A549 (cell line): ENCODE data around the gene SH3D21. TPM values are rescaled to one million over a fixed set of nuclear protein-coding genes. Genes with fewer than 3 reads are reported as not detected.

Experiments
- ATAC-seq, 2 experiments: fragments of 200-7000 bp in 1 of 2; fragments of >200 bp in 1 of 2; cut with Nextera tagmentation in 1 of 2; cut with Tn5 transposase in 1 of 2; 3 replicates each; pipeline versions ENCODE4 v1.8.0 to v1.9.1; 2018 to 2020; ENCODE audit warnings: mild to moderate bottlenecking in 1 of 2, moderate library complexity in 1 of 2
- CTCF ChIA-PET: fragments of 300-600 bp; sonication (Branson Sonifier 250); formaldehyde crosslinking; extraction: SDS; loops from one replicate; lab custom pipeline; 2021; ENCODE audit warnings: antibody characterized with exemption, inconsistent platforms; lab: Yijun Ruan, JAX
- POLR2A ChIA-PET: fragments of 350-600 bp; formaldehyde crosslinking; extraction: SDS; loops from one replicate; lab custom pipeline; 2021; ENCODE audit warnings: antibody characterized with exemption, inconsistent platforms; lab: Yijun Ruan, JAX
- DNase-seq, 2 experiments: peaks; one replicate each; pipeline versions ENCODE4 v3.0.0 to v3.0.0-alpha.2; 2011 to 2016; ENCODE audit warnings: low read depth in 1 of 2, low spot score in 1 of 2
- FAIRE-seq: peaks from 2 replicates; lab custom pipeline; 2011; peaks lifted over from hg19 to GRCh38; lab: Jason Lieb, UNC
- H3K27ac ChIP-seq, 2 experiments: fragments of >200 bp; sonication (Bioruptor Twin); formaldehyde crosslinking; 3 replicates each; pipeline ENCODE4 v1.5.1; 2016 to 2017
- H3K4me1 ChIP-seq: fragments of >200 bp; sonication (Bioruptor Twin); formaldehyde crosslinking; 3 replicates; pipeline ENCODE4 v1.6.1; 2016
- H3K4me2 ChIP-seq: fragments of >200 bp; sonication (Bioruptor Twin); formaldehyde crosslinking; 3 replicates; pipeline ENCODE4 v1.6.1; 2016
- H3K4me3 ChIP-seq: fragments of >200 bp; sonication (Bioruptor Twin); formaldehyde crosslinking; 3 replicates; pipeline ENCODE4 v1.5.1; 2016
- H3K9me3 ChIP-seq: fragments of >200 bp; sonication (Bioruptor Twin); formaldehyde crosslinking; 3 replicates; pipeline ENCODE4 v1.6.1; 2016
- CEBPB ChIP-seq, 2 experiments: fragments of >200 bp in 1 of 2; sonication (Bioruptor Twin) in 1 of 2; formaldehyde crosslinking in 1 of 2; IDR thresholded peaks; 2 replicates each; pipeline ENCODE4 v1.6.1; 2012 to 2016
- CHD2 ChIP-seq: fragments of 150-350 bp; IDR thresholded peaks from 2 replicates; pipeline ENCODE4 v1.6.1; 2014; ENCODE audit warnings: low read length; ENCODE audit not compliant: partially characterized antibody
- ELK1 ChIP-seq: fragments of 150-350 bp; IDR thresholded peaks from 2 replicates; pipeline ENCODE4 v1.6.1; 2014; ENCODE audit warnings: low read depth, mild to moderate bottlenecking, low read length
- FOSL2 ChIP-seq, 2 experiments: fragments of 450-650 bp in 1 of 2; fragments of >200 bp in 1 of 2; sonication (Bioruptor Twin) in 1 of 2; formaldehyde crosslinking; IDR thresholded peaks; 2 replicates each; pipeline versions ENCODE4 v1.5.0 to v1.6.1; 2016 to 2020; ENCODE audit warnings: mild to moderate bottlenecking in 1 of 2, moderate library complexity in 1 of 2
- GATA3 ChIP-seq: IDR thresholded peaks from 2 replicates; pipeline ENCODE4 v1.6.1; 2012; ENCODE audit warnings: borderline replicate concordance
- HEYL ChIP-seq: fragments of 250-450 bp; sonication (Bioruptor Pico); IDR thresholded peaks from 2 replicates; pipeline ENCODE4 v1.8.0; 2021; ENCODE audit warnings: mild to moderate bottlenecking, moderate library complexity
- HOXB5 ChIP-seq: fragments of 250-450 bp; sonication (Bioruptor Pico); IDR thresholded peaks from 2 replicates; pipeline ENCODE4 v1.5.0; 2020; ENCODE audit warnings: mild to moderate bottlenecking, moderate library complexity
- KDM1A ChIP-seq: fragments of 200-600 bp; sonication (generic); IDR thresholded peaks from 2 replicates; pipeline ENCODE4 v1.6.1; 2016; ENCODE audit warnings: low read depth, mild to moderate bottlenecking
- MAX ChIP-seq: IDR thresholded peaks from 2 replicates; pipeline ENCODE4 v1.6.1; 2012
- MYC ChIP-seq: IDR thresholded peaks from 2 replicates; pipeline ENCODE4 v1.6.1; 2012; ENCODE audit warnings: mild to moderate bottlenecking, inconsistent platforms, low read length, improper control_type of control experiment, borderline replicate concordance
- NR3C1 ChIP-seq: fragments of >200 bp; sonication (Bioruptor Twin); formaldehyde crosslinking; IDR thresholded peaks from 3 replicates; pipeline ENCODE4 v1.6.1; 2017
- PBX3 ChIP-seq: IDR thresholded peaks from 2 replicates; pipeline ENCODE4 v1.6.1; 2012
- PHF8 ChIP-seq: fragments of 200-600 bp; sonication (generic); IDR thresholded peaks from 2 replicates; pipeline ENCODE4 v1.6.1; 2016; ENCODE audit warnings: low read depth, mild to moderate bottlenecking, antibody characterized with exemption, moderate library complexity, borderline replicate concordance
- POLR2A ChIP-seq: IDR thresholded peaks from 2 replicates; pipeline ENCODE4 v1.6.1; 2012; ENCODE audit warnings: mild to moderate bottlenecking, low read length
- POLR2AphosphoS2 ChIP-seq: conservative IDR thresholded peaks from 2 replicates; pipeline ENCODE4 v1.6.1; 2012; ENCODE audit warnings: low read length, improper control_type of control experiment, inconsistent platforms
- RAD21 ChIP-seq, 2 experiments: fragments of >200 bp in 1 of 2; sonication (Bioruptor Twin) in 1 of 2; formaldehyde crosslinking in 1 of 2; IDR thresholded peaks in 1 of 2; conservative IDR thresholded peaks in 1 of 2; 2 replicates in 1 of 2; 3 replicates in 1 of 2; pipeline ENCODE4 v1.6.1; 2012 to 2018; ENCODE audit warnings: inconsistent platforms in 1 of 2
- RCOR1 ChIP-seq: fragments of 150-350 bp; IDR thresholded peaks from 2 replicates; pipeline ENCODE4 v1.6.1; 2014; ENCODE audit warnings: antibody characterized with exemption, low read length, low read depth
- RFX5 ChIP-seq: fragments of 450-650 bp; IDR thresholded peaks from 2 replicates; pipeline ENCODE4 v1.7.1; 2014; ENCODE audit warnings: antibody characterized with exemption, mild to moderate bottlenecking, moderate library complexity
- SMC3 ChIP-seq: fragments of >200 bp; sonication (Bioruptor Twin); formaldehyde crosslinking; IDR thresholded peaks from 3 replicates; pipeline ENCODE4 v1.6.1; 2018; ENCODE audit warnings: inconsistent platforms
- SREBF2 ChIP-seq: fragments of 450-650 bp; IDR thresholded peaks from 2 replicates; pipeline ENCODE4 v1.6.1; 2014; ENCODE audit warnings: mild to moderate bottlenecking, moderate library complexity
- USF2 ChIP-seq: fragments of 450-650 bp; IDR thresholded peaks from 2 replicates; pipeline ENCODE4 v1.6.1; 2014; ENCODE audit warnings: antibody characterized with exemption
- ZNF302 ChIP-seq: fragments of 250-450 bp; sonication (Bioruptor Pico); IDR thresholded peaks from 2 replicates; pipeline ENCODE4 v1.9.0; 2021; ENCODE audit warnings: inconsistent platforms, mild to moderate bottlenecking, moderate library complexity
- ZSCAN20 ChIP-seq: fragments of 250-450 bp; sonication (Bioruptor Pico); IDR thresholded peaks from 2 replicates; pipeline ENCODE4 v1.8.0; 2022; ENCODE audit warnings: mild to moderate bottlenecking, moderate library complexity
- WGBS: methylation state at CpG from one replicate; pipeline ENCODE4 v1.1.6; 2017; ENCODE audit errors: missing lambda C conversion rate; 5-methylcytosine and 5-hydroxymethylcytosine counted together
- polyA plus RNA-seq, 4 experiments: library from polyadenylated mRNA; depleted of rRNA in 3 of 4; stranded (reverse); fragments of >200 nt; fragmentation: RNase III in 1 of 4; extraction: RNeasy Plus Mini Kit Qiagen cat#74134 plus additional on column Dnase treatment in 1 of 4; gene quantifications; 2 replicates in 3 of 4; 3 replicates in 1 of 4; pipeline ENCODE4 v1.2.3, GENCODE V29; 2011 to 2017

SH3D21 gene
- polyA plus RNA-seq, 2 of the 4 experiments (the other 2 are of a cell fraction): 0.41 to 1.1 TPM

GRCh38 chr1:36330940-36331339 lies 24.8 kb downstream of the SH3D21 start:
- TF ChIP-seq GATA3: no peak
- no peak for TF ChIP-seq NR3C1
- no peak for TF ChIP-seq RCOR1
- no peak for TF ChIP-seq PBX3
- TF ChIP-seq FOSL2 (IDR thresholded peaks at IDR 0.05): no peak
- TF ChIP-seq FOSL2 (CRISPR knock-in tag; IDR thresholded peaks at IDR 0.05): no peak
- TF ChIP-seq SMC3: no peak
- no peak for TF ChIP-seq ZNF302
- TF ChIP-seq PHF8: no peak
- TF ChIP-seq USF2: no peak
- TF ChIP-seq POLR2AphosphoS2: no peak
- no peak for TF ChIP-seq MYC
- TF ChIP-seq CHD2: no peak
- no peak for TF ChIP-seq RFX5
- TF ChIP-seq RAD21 (conservative IDR thresholded peaks at IDR 0.05 in 1 of 2, IDR thresholded peaks at IDR 0.05 in 1 of 2): no peak
- no peak for TF ChIP-seq HEYL (CRISPR knock-in tag)
- no peak for TF ChIP-seq KDM1A
- TF ChIP-seq CEBPB (IDR thresholded peaks at IDR 0.05): no peak
- no peak for TF ChIP-seq POLR2A
- POLR2A ChIA-PET: no interaction called here
- DNase-seq: no peak
- 87% methylated on average over 15 of the region's 15 CpGs for WGBS
- Histone ChIP-seq H3K9me3 (no peaks in the 10 kb centered on the region), H3K27ac (no peak overlapping the region), H3K4me1 (no peaks in the 10 kb centered on the region), H3K4me3 (no peak overlapping the region), H3K4me2 (no peak overlapping the region)
- no peak for FAIRE-seq
- ATAC-seq: no peak
- CTCF ChIA-PET: interaction anchor here (0.5 to 2.5 kb wide), 2 partner anchors 12 to 51 kb away, joined by 4 to 12 read pairs; no protein-coding TSS in a partner anchor

GRCh38 chr1:36337830-36338229 lies 31.7 kb downstream of the SH3D21 start:
- H3K4me1 ChIP-seq: peaks cover under 1% of the 10 kb centered on the region; the same call in 2 of the 3 replicates
- H3K4me3 ChIP-seq: no peak overlapping the region
- no peak for DNase-seq
- H3K9me3 ChIP-seq: no peaks in the 10 kb centered on the region
- CTCF ChIA-PET: interaction anchor here (3.5 kb wide), 1 partner anchor 10 kb away, joined by 9 read pairs; no protein-coding TSS in a partner anchor
- no peak for ATAC-seq
- no peak overlapping the region for H3K4me2 ChIP-seq
- no peak for TF ChIP-seq KDM1A
- no peak for TF ChIP-seq SREBF2
- TF ChIP-seq ZSCAN20 (CRISPR knock-in tag): no peak
- TF ChIP-seq MAX: no peak
- TF ChIP-seq SMC3: no peak
- no peak for TF ChIP-seq HOXB5 (CRISPR knock-in tag)
- TF ChIP-seq RAD21 (conservative IDR thresholded peaks at IDR 0.05 in 1 of 2, IDR thresholded peaks at IDR 0.05 in 1 of 2): no peak
- TF ChIP-seq ELK1: no peak
- TF ChIP-seq CEBPB (IDR thresholded peaks at IDR 0.05): no peak
- no peak for TF ChIP-seq USF2
- TF ChIP-seq POLR2A: no peak
- TF ChIP-seq FOSL2 (IDR thresholded peaks at IDR 0.05): no peak
- no peak for TF ChIP-seq FOSL2 (CRISPR knock-in tag; IDR thresholded peaks at IDR 0.05)
- no peak overlapping the region for H3K27ac ChIP-seq
- FAIRE-seq: no peak
- 94% methylated on average over 6 of the region's 6 CpGs for WGBS
- POLR2A ChIA-PET: no interaction called here
